IMR-90 (cell line): ENCODE data around the gene PAQR5. TPM values are rescaled to one million over a fixed set of nuclear protein-coding genes. Genes with fewer than 3 reads are reported as not detected.

Experiments
- ATAC-seq: fragments of 200-7000 bp; cut with Tn5 transposase; 2 replicates; pipeline ENCODE4 v1.9.1; 2020; ENCODE audit warnings: low read depth, mild to moderate bottlenecking, moderate library complexity
- BruUV-seq: library from RNA; stranded (reverse); fragments of 400-500 nt; replicated peaks from 2 replicates; lab custom pipeline; 2021; lab: Mats Ljungman, UMichigan
- CTCF ChIA-PET: fragments of 300-600 bp; formaldehyde crosslinking; extraction: SDS; loops from one replicate; lab custom pipeline; 2021; ENCODE audit warnings: antibody characterized with exemption; lab: Yijun Ruan, JAX
- POLR2A ChIA-PET: fragments of 300-600 bp; sonication (Branson Sonifier 250); formaldehyde crosslinking; loops from one replicate; lab custom pipeline; 2022; ENCODE audit warnings: antibody characterized with exemption; ENCODE audit not compliant: unreplicated experiment; lab: Charles Lee
- DNase-seq: peaks from one replicate; pipeline ENCODE4 v3.0.0; 2013
- H2AFZ ChIP-seq: replicated peaks from 2 replicates; pipeline ENCODE3; 2013; ENCODE audit warnings: low read length, mild to moderate bottlenecking; ENCODE audit not compliant: poor library complexity
- H2AK5ac ChIP-seq: 2 replicates; pipeline ENCODE4 v1.6.1; 2013; ENCODE audit warnings: low read depth, low read length, inconsistent platforms
- H2AK9ac ChIP-seq: replicated peaks from 2 replicates; pipeline ENCODE3; 2013; ENCODE audit warnings: mild to moderate bottlenecking, low read depth, low read length, moderate library complexity; ENCODE audit not compliant: poor library complexity
- H2BK120ac ChIP-seq: 2 replicates; pipeline ENCODE4 v1.6.1; 2013; ENCODE audit warnings: low read depth, low read length, inconsistent platforms
- H2BK15ac ChIP-seq: 3 replicates; pipeline ENCODE4 v1.6.1; 2013; ENCODE audit warnings: low read depth, low read length, inconsistent platforms
- H2BK20ac ChIP-seq: 2 replicates; pipeline ENCODE4 v1.6.1; 2013; ENCODE audit warnings: low read depth, mild to moderate bottlenecking, inconsistent platforms, low read length, moderate library complexity
- H2BK5ac ChIP-seq: 2 replicates; pipeline ENCODE4 v1.6.1; 2013; ENCODE audit warnings: mild to moderate bottlenecking, low read depth, low read length, inconsistent platforms; ENCODE audit not compliant: poor library complexity, severe bottlenecking
- H3K14ac ChIP-seq: replicated peaks from 2 replicates; pipeline ENCODE4 v1.6.1; 2013; ENCODE audit warnings: low read depth, low read length, inconsistent platforms
- H3K18ac ChIP-seq: 2 replicates; pipeline ENCODE4 v1.6.1; 2013; ENCODE audit warnings: low read depth, low read length, control low read depth
- H3K23ac ChIP-seq: 2 replicates; pipeline ENCODE4 v1.6.1; 2013; ENCODE audit warnings: low read depth, low read length, inconsistent platforms
- H3K27ac ChIP-seq: 2 replicates; pipeline ENCODE4 v1.5.1; 2013; ENCODE audit warnings: mild to moderate bottlenecking, control low read depth, low read length; ENCODE audit not compliant: insufficient read depth
- H3K27me3 ChIP-seq: 2 replicates; pipeline ENCODE4 v1.6.1; 2013; ENCODE audit warnings: low read length; ENCODE audit not compliant: control insufficient read depth, insufficient read depth
- H3K36me3 ChIP-seq: 2 replicates; pipeline ENCODE4 v1.6.1; 2013; ENCODE audit warnings: low read length, mixed read lengths; ENCODE audit not compliant: control insufficient read depth, insufficient read depth
- H3K4ac ChIP-seq: 2 replicates; pipeline ENCODE4 v1.6.1; 2013; ENCODE audit warnings: low read depth, low read length, inconsistent platforms
- H3K4me1 ChIP-seq: 2 replicates; pipeline ENCODE4 v1.6.1; 2013; ENCODE audit warnings: low read length, mixed read lengths; ENCODE audit not compliant: control insufficient read depth, insufficient read depth
- H3K4me2 ChIP-seq: 2 replicates; pipeline ENCODE4 v1.6.1; 2013; ENCODE audit warnings: low read depth, mild to moderate bottlenecking, control low read depth, low read length, moderate library complexity
- H3K4me3 ChIP-seq: 2 replicates; pipeline ENCODE4 v1.5.1; 2013; ENCODE audit warnings: low read depth, mild to moderate bottlenecking, control low read depth, low read length, moderate library complexity; ENCODE audit not compliant: insufficient read depth
- H3K56ac ChIP-seq: 2 replicates; pipeline ENCODE4 v1.6.1; 2013; ENCODE audit warnings: low read length, inconsistent platforms; ENCODE audit not compliant: insufficient read depth; ENCODE audit errors: extremely low read depth
- H3K79me1 ChIP-seq, 2 experiments: 2 replicates each; pipeline ENCODE4 v1.6.1; 2013; ENCODE audit warnings: low read length in 2 of 2, inconsistent platforms in 1 of 2, low read depth in 1 of 2
- H3K9ac ChIP-seq: 2 replicates; pipeline ENCODE4 v1.6.1; 2013; ENCODE audit warnings: low read depth, low read length, control low read depth
- H3K9me1 ChIP-seq: 2 replicates; pipeline ENCODE4 v1.6.1; 2013; ENCODE audit warnings: low read length, inconsistent platforms; ENCODE audit not compliant: insufficient read depth
- H3K9me3 ChIP-seq: 2 replicates; pipeline ENCODE4 v1.6.1; 2013; ENCODE audit warnings: low read length; ENCODE audit not compliant: control insufficient read depth, insufficient read depth
- H4K20me1 ChIP-seq: 2 replicates; pipeline ENCODE4 v1.6.1; 2013; ENCODE audit warnings: low read length, inconsistent platforms; ENCODE audit not compliant: insufficient read depth
- H4K5ac ChIP-seq: 2 replicates; pipeline ENCODE4 v1.6.1; 2013; ENCODE audit warnings: mild to moderate bottlenecking, low read depth, low read length, control low read depth
- H4K8ac ChIP-seq, 2 experiments: 2 replicates each; pipeline ENCODE4 v1.6.1; 2013; ENCODE audit warnings: low read depth in 2 of 2, low read length in 2 of 2, control low read depth in 1 of 2, inconsistent platforms in 1 of 2
- H4K91ac ChIP-seq: 2 replicates; pipeline ENCODE4 v1.6.1; 2013; ENCODE audit warnings: low read depth, low read length, inconsistent platforms; ENCODE audit not compliant: insufficient read depth
- POLR2A ChIP-seq: IDR thresholded peaks from 2 replicates; pipeline ENCODE4 v1.6.1; 2012; ENCODE audit warnings: mild to moderate bottlenecking, low read depth, low read length
- RAD21 ChIP-seq: IDR thresholded peaks from 2 replicates; pipeline ENCODE4 v1.6.1; 2012; ENCODE audit warnings: low read length, improper control_type of control experiment
- RCOR1 ChIP-seq: IDR thresholded peaks from 2 replicates; pipeline ENCODE4 v1.6.1; 2012; ENCODE audit warnings: mild to moderate bottlenecking, low read length, improper control_type of control experiment; ENCODE audit not compliant: insufficient replicate concordance
- USF2 ChIP-seq: fragments of 150-350 bp; IDR thresholded peaks from 2 replicates; pipeline ENCODE4 v1.6.1; 2017; ENCODE audit warnings: mild to moderate bottlenecking, antibody characterized with exemption, low read length, low read depth
- WGBS, 2 experiments: methylation state at CpG; one replicate each; pipeline versions ENCODE4 v1.1.5 to v1.1.7; 2013; ENCODE audit warnings: missing lambda C conversion rate in 2 of 2; ENCODE audit not compliant: insufficient read length in 1 of 2; ENCODE audit errors: extremely low coverage in 2 of 2; 5-methylcytosine and 5-hydroxymethylcytosine counted together
- dilution Hi-C: fragments of 300-500 bp; cut with HindIII; formaldehyde crosslinking; loops from one replicate; pipeline ENCODE4 v1.14.3; 2018; ENCODE audit warnings: low sequenced_read_pairs; ENCODE audit not compliant: unreplicated experiment
- in situ Hi-C: fragments of 300-500 bp; cut with MboI; formaldehyde crosslinking; loops from 3 replicates; pipeline ENCODE4 v1.14.3; 2019; ENCODE audit warnings: low sequenced_read_pairs, inconsistent platforms, mixed read lengths
- intact Hi-C: fragments of 100-400 bp; cut with micrococcal nuclease; formaldehyde crosslinking; loops from 2 replicates; pipeline ENCODE4 v1.10.0; 2022
- polyA plus RNA-seq, 3 experiments: library from polyadenylated mRNA; depleted of rRNA; stranded (reverse); fragments of >200 nt; gene quantifications; 2 replicates each; pipeline ENCODE4 v1.2.3, GENCODE V29; 2012; ENCODE audit warnings: low replicate concordance in 1 of 3
- total RNA-seq: library from RNA; depleted of rRNA; stranded (reverse); fragments of >200 nt; gene quantifications from 2 replicates; pipeline ENCODE4 v1.2.3, GENCODE V29; 2012

The PAQR5 gene
- total and polyA plus RNA-seq, 2 of the 4 experiments (the other 2 are of a cell fraction): 2.3 to 2.7 TPM

DNA sequence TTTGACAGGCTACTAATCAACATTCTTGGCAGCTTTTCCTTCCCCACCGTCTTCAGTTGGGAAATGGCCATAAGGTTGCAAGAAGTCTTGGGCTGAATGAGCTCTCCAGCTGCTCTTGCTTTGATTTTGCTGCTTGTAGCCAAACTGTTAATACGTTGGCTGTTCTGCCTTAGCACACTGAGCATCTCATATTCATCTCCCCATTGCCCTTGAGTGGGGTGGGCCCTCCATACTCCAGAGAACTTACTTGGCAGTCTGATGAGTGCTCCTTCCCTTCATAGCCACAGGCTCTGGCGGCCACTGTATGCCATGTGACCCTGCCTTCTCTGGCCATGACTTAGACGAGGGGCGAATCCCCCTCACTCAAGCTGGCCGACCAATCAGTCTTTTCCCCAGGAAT, 25.8 kb upstream of the PAQR5 start:
- H2AK5ac ChIP-seq: no peak overlapping the region
- dilution Hi-C loops: no loop called here
- no peaks in the 10 kb centered on the region for H3K79me1 ChIP-seq
- no peaks in the 10 kb centered on the region for H3K27me3 ChIP-seq
- no peak overlapping the region for H3K27ac ChIP-seq
- BruUV-seq: no TSS peak
- DNase-seq (no peak), ATAC-seq (no peak)
- H3K4me1 ChIP-seq: no peaks in the 10 kb centered on the region; the same call in 1 of the 2 replicates
- no peak overlapping the region for H2AK9ac ChIP-seq
- 0 out of 2 replicates have a peak, but pooled peaks cover 7% of the 10 kb centered on the region for H3K9me1 ChIP-seq
- intact Hi-C loops: no loop called here
- H3K18ac ChIP-seq: no peak overlapping the region
- no peak overlapping the region for H3K56ac ChIP-seq
- H2BK15ac ChIP-seq: no peak overlapping the region
- no peak overlapping the region for H3K4me3 ChIP-seq
- no peak overlapping the region; the same call in 1 of the 2 replicates for H3K14ac ChIP-seq
- H4K91ac ChIP-seq: no peak overlapping the region
- POLR2A ChIA-PET: no interaction called here
- in situ Hi-C loops: no loop called here
- no peak overlapping the region for H3K4ac ChIP-seq
- no CpG with 5 or more reads among the region's 6 CpGs for WGBS, 2 experiments
- no peak overlapping the region for H2AFZ ChIP-seq
- H3K23ac ChIP-seq: no peak overlapping the region
- no peak overlapping the region for H3K4me2 ChIP-seq
- no peaks in the 10 kb centered on the region for H4K20me1 ChIP-seq
- H4K8ac ChIP-seq: no peak overlapping the region
- H2BK5ac ChIP-seq: no peak overlapping the region
- CTCF ChIA-PET: no interaction called here
- peaks cover 8% of the 10 kb centered on the region; the same call in 1 of the 2 replicates for H3K36me3 ChIP-seq
- H3K9ac ChIP-seq: no peak overlapping the region
- H2BK20ac ChIP-seq: no peak overlapping the region
- no peaks in the 10 kb centered on the region for H3K9me3 ChIP-seq
- TF ChIP-seq POLR2A (no peak), RAD21 (no peak), RCOR1 (no peak), USF2 (no peak)
- H2BK120ac ChIP-seq: no peak overlapping the region
- H4K5ac ChIP-seq: no peak overlapping the region
